ENCODE results near the gene SLC35F1. TPM values are rescaled to one million over a fixed set of nuclear protein-coding genes. Genes with fewer than 3 reads are reported as not detected.

Gene SLC35F1
- polyA plus RNA-seq, 1 donor from 2014 or later: 35.1 TPM

DNA sequence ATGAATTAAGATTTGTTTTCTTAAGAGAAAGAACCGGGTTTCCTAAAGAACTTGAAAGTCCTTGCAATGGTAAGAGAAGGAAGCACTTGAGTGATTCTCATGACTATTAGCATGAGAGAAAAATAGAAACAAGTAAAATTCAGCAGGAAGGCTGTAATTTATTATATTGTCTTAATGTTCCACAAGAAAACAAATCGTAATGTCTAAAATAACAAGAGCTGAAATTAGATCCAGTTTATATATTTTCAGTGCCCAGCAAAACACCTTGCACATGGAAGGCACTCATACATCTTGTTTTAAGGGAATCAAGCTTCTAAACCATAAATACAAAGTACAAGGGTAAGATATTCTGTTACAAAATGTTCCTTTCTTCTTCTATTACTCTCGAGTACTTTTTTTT lies 411.6 kb downstream of the SLC35F1 start:
- H3K9me2 ChIP-seq (ENCODE audit: insufficient read depth, low read length): no peaks in the 10 kb centered on the region
- H3K27ac ChIP-seq (ENCODE audit: low read length): no peak overlapping the region
- H3K79me2 ChIP-seq (replicated peaks; ENCODE audit: insufficient read depth, low read length): no peaks in the 10 kb centered on the region
- H3K4me2 ChIP-seq (ENCODE audit: low read length): no peak overlapping the region
- no peak overlapping the region for H3K4me3 ChIP-seq (ENCODE audit: low read length)
- H2AFZ ChIP-seq (ENCODE audit: low read depth, low read length): no peak overlapping the region
- TF ChIP-seq POLR2AphosphoS5 (IDR thresholded peaks at IDR 0.05) (no peak), RAD21 (conservative IDR thresholded peaks at IDR 0.05) (no peak), EP300 (conservative IDR thresholded peaks at IDR 0.05; ENCODE audit: poor library complexity, severe bottlenecking) (no peak), SMC3 (conservative IDR thresholded peaks at IDR 0.05; ENCODE audit: poor library complexity) (no peak), TAF1 (IDR thresholded peaks at IDR 0.05; ENCODE audit: low read depth) (no peak), MXI1 (conservative IDR thresholded peaks at IDR 0.05; ENCODE audit: poor library complexity, severe bottlenecking) (no peak), EZH2 (IDR thresholded peaks at IDR 0.05; ENCODE audit: borderline replicate concordance, insufficient read depth, low read length, poor library complexity, severe bottlenecking) (no peak)
- TF ChIP-seq, protein P1, sequence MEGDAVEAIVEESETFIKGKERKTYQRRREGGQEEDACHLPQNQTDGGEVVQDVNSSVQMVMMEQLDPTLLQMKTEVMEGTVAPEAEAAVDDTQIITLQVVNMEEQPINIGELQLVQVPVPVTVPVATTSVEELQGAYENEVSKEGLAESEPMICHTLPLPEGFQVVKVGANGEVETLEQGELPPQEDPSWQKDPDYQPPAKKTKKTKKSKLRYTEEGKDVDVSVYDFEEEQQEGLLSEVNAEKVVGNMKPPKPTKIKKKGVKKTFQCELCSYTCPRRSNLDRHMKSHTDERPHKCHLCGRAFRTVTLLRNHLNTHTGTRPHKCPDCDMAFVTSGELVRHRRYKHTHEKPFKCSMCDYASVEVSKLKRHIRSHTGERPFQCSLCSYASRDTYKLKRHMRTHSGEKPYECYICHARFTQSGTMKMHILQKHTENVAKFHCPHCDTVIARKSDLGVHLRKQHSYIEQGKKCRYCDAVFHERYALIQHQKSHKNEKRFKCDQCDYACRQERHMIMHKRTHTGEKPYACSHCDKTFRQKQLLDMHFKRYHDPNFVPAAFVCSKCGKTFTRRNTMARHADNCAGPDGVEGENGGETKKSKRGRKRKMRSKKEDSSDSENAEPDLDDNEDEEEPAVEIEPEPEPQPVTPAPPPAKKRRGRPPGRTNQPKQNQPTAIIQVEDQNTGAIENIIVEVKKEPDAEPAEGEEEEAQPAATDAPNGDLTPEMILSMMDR (IDR thresholded peaks at IDR 0.05; ENCODE audit: poor library complexity, severe bottlenecking): no peak
- TF ChIP-seq, protein P2, sequence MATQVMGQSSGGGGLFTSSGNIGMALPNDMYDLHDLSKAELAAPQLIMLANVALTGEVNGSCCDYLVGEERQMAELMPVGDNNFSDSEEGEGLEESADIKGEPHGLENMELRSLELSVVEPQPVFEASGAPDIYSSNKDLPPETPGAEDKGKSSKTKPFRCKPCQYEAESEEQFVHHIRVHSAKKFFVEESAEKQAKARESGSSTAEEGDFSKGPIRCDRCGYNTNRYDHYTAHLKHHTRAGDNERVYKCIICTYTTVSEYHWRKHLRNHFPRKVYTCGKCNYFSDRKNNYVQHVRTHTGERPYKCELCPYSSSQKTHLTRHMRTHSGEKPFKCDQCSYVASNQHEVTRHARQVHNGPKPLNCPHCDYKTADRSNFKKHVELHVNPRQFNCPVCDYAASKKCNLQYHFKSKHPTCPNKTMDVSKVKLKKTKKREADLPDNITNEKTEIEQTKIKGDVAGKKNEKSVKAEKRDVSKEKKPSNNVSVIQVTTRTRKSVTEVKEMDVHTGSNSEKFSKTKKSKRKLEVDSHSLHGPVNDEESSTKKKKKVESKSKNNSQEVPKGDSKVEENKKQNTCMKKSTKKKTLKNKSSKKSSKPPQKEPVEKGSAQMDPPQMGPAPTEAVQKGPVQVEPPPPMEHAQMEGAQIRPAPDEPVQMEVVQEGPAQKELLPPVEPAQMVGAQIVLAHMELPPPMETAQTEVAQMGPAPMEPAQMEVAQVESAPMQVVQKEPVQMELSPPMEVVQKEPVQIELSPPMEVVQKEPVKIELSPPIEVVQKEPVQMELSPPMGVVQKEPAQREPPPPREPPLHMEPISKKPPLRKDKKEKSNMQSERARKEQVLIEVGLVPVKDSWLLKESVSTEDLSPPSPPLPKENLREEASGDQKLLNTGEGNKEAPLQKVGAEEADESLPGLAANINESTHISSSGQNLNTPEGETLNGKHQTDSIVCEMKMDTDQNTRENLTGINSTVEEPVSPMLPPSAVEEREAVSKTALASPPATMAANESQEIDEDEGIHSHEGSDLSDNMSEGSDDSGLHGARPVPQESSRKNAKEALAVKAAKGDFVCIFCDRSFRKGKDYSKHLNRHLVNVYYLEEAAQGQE (IDR thresholded peaks at IDR 0.05; ENCODE audit: borderline replicate concordance): no peak
- H4K20me1 ChIP-seq (ENCODE audit: insufficient read depth): no peaks in the 10 kb centered on the region
- no peaks in the 10 kb centered on the region for H3K9me3 ChIP-seq (ENCODE audit: low read length)
- no peak overlapping the region for H3K9ac ChIP-seq (ENCODE audit: low read length)
- no peaks in the 10 kb centered on the region for H3F3A ChIP-seq (ENCODE audit: insufficient read depth, low read length, poor library complexity, severe bottlenecking)
- H3K27me3 ChIP-seq (ENCODE audit: insufficient read depth, low read depth, low read length): no peaks in the 10 kb centered on the region
- peaks cover 5% of the 10 kb centered on the region for H3K36me3 ChIP-seq (ENCODE audit: insufficient read depth, low read length)

DNA sequence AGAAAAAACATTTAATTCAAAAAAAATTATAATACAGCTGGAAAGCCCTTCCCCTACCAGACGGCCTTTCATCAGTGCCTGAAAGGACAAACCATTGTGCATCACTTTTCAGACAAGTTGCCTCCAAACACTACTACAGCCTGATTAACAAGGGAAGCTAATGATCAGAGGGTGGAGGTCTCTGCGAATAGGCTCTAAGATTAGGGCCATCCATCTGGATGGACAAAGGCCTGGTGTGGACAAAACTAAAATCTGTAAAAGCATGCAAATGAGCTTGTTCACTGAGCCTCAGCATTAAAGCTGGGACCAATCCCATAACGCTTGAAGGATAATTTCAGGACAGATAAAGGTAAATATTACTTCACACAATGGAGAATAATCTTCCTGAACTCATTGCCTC lies 412.4 kb downstream of the SLC35F1 start:
- H4K20me1 ChIP-seq (ENCODE audit: insufficient read depth): no peaks in the 10 kb centered on the region
- no peak overlapping the region for H3K4me3 ChIP-seq (ENCODE audit: low read length)
- H3K27me3 ChIP-seq (ENCODE audit: insufficient read depth, low read depth, low read length): no peaks in the 10 kb centered on the region
- peaks cover 5% of the 10 kb centered on the region for H3K36me3 ChIP-seq (ENCODE audit: insufficient read depth, low read length)
- no peak overlapping the region for H3K27ac ChIP-seq (ENCODE audit: low read length)
- no peak overlapping the region for H3K4me2 ChIP-seq (ENCODE audit: low read length)
- no peaks in the 10 kb centered on the region for H3F3A ChIP-seq (ENCODE audit: insufficient read depth, low read length, poor library complexity, severe bottlenecking)
- no peak overlapping the region for H3K9ac ChIP-seq (ENCODE audit: low read length)
- H3K9me3 ChIP-seq (ENCODE audit: low read length): no peaks in the 10 kb centered on the region
- H3K79me2 ChIP-seq (replicated peaks; ENCODE audit: insufficient read depth, low read length): no peaks in the 10 kb centered on the region
- no peak overlapping the region for H2AFZ ChIP-seq (ENCODE audit: low read depth, low read length)
- TF ChIP-seq, protein P2 (IDR thresholded peaks at IDR 0.05; ENCODE audit: borderline replicate concordance): no peak
- TF ChIP-seq, protein P1 (IDR thresholded peaks at IDR 0.05; ENCODE audit: poor library complexity, severe bottlenecking): no peak
- TF ChIP-seq RAD21 (conservative IDR thresholded peaks at IDR 0.05) (no peak), POLR2AphosphoS5 (IDR thresholded peaks at IDR 0.05) (no peak), SMC3 (conservative IDR thresholded peaks at IDR 0.05; ENCODE audit: poor library complexity) (no peak), EZH2 (IDR thresholded peaks at IDR 0.05; ENCODE audit: borderline replicate concordance, insufficient read depth, low read length, poor library complexity, severe bottlenecking) (no peak), MXI1 (conservative IDR thresholded peaks at IDR 0.05; ENCODE audit: poor library complexity, severe bottlenecking) (no peak)
- H3K9me2 ChIP-seq (ENCODE audit: insufficient read depth, low read length): no peaks in the 10 kb centered on the region

Data from neural cell (in vitro differentiated cells).